ENCODE results near the gene SHROOM1.

GRCh38 chr5:132877466-132877865 lies 47.0 kb upstream of the SHROOM1 start:
- TF ChIP-seq CHD2 (IDR thresholded peaks at IDR 0.05; ENCODE audit: low read length): no peak
- TF ChIP-seq EP300 (IDR thresholded peaks at IDR 0.05; ENCODE audit: borderline replicate concordance in 1 of 2, low read depth in 2 of 2, low read length in 2 of 2): no peak
- TF ChIP-seq CTCF (IDR thresholded peaks at IDR 0.05; ENCODE audit: control extremely low read depth in 1 of 3, insufficient read depth in 1 of 3, low read depth in 1 of 3, low read length in 3 of 3): no peak
- TF ChIP-seq SP2 (IDR thresholded peaks at IDR 0.05; ENCODE audit: low read length): no peak
- TF ChIP-seq, protein P1, sequence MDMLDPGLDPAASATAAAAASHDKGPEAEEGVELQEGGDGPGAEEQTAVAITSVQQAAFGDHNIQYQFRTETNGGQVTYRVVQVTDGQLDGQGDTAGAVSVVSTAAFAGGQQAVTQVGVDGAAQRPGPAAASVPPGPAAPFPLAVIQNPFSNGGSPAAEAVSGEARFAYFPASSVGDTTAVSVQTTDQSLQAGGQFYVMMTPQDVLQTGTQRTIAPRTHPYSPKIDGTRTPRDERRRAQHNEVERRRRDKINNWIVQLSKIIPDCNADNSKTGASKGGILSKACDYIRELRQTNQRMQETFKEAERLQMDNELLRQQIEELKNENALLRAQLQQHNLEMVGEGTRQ (IDR thresholded peaks at IDR 0.05; ENCODE audit: low read length): no peak
- TF ChIP-seq GABPA (IDR thresholded peaks at IDR 0.05; ENCODE audit: borderline replicate concordance, insufficient read depth, low read length): no peak
- no peak for TF ChIP-seq CTBP2 (IDR thresholded peaks at IDR 0.05; ENCODE audit: borderline replicate concordance, insufficient read depth, insufficient read length, low read length)
- no peak for TF ChIP-seq TAF1 (IDR thresholded peaks at IDR 0.05; ENCODE audit: low read depth, low read length)
- no peak for TF ChIP-seq SIN3A (conservative IDR thresholded peaks at IDR 0.05 in 1 of 2, IDR thresholded peaks at IDR 0.05 in 1 of 2; ENCODE audit: low read depth in 1 of 2, low read length in 2 of 2)
- TF ChIP-seq CEBPB (IDR thresholded peaks at IDR 0.05; ENCODE audit: low read depth, low read length): no peak
- no peak for TF ChIP-seq RNF2 (IDR thresholded peaks at IDR 0.05; ENCODE audit: borderline replicate concordance, low read depth, low read length, missing control alignments, poor library complexity, severe bottlenecking)
- no peak for TF ChIP-seq CREB1 (IDR thresholded peaks at IDR 0.05)
- TF ChIP-seq CHD1 (IDR thresholded peaks at IDR 0.05; ENCODE audit: low read depth, low read length): no peak

Measured in H1 (cell line).